Measurements from ENCODE around the gene HINT3. TPM values are rescaled to one million over a fixed set of nuclear protein-coding genes. Genes with fewer than 3 reads are reported as not detected.

Gene HINT3
- total and polyA plus RNA-seq, 8 donors: 2.6 to 15.7 (median 11.0) TPM

DNA sequence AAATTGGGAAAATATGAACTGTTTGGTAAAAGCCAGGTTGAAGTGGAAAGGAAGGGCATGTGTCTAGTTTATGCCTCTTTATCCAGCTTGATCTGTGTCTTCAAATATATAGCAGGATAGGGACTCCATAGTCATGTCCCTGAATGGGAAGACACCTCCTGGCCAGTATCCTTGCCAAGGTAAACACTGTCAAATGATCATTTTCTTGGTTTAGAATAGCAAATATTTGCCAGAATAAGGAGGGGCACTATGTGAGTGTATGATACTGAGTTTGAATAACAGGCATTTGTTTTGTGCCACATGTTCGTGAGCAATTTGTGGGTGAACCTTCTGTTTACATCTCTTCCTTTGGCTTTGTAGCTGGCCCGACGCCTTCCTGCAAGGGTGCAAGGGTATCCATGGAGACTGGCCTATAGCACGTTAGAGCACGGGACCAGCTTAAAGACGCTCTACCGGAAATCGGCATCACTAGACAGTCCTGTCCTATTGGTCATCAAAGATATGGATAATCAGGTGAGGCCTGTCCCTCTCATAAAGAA is 34.2 kb upstream of the HINT3 start:
- H3K36me3 ChIP-seq: peaks cover 0 to 10% (median 0%) of the 10 kb centered on the region in 3 donors
- no peaks in the 10 kb centered on the region for H3K9me3 ChIP-seq
- ATAC-seq (no peak), DNase-seq (no peak), FAIRE-seq (no peak)
- no peak for TF ChIP-seq CTCF (IDR thresholded peaks at IDR 0.05)
- intact Hi-C loops (cut with DNase I): no loop called here
- peaks cover 0 to 28% (median 0%) of the 10 kb centered on the region in 3 donors for H3K4me1 ChIP-seq
- H3K4me3 ChIP-seq: peak overlapping the region in 1 of 4 donors; percentile 40
- H3K27ac ChIP-seq: peak overlapping the region in 1 of 4 donors; percentile 84
- H3K27me3 ChIP-seq: no peaks in the 10 kb centered on the region
- 70 to 74% methylated on average over 8 of the region's 8 CpGs for WGBS, 2 donors

GRCh38 chr6:125923366-125923877 is 33.1 kb upstream of the HINT3 start:
- Histone ChIP-seq H3K4me1 (peaks cover 0 to 18% (median 0%) of the 10 kb centered on the region in 3 donors), H3K27ac (peak overlapping the region in 1 of 4 donors; percentile 2), H3K4me3 (no peak overlapping the region), H3K36me3 (peaks cover 0 to 20% (median 4%) of the 10 kb centered on the region in 3 donors), H3K9me3 (no peaks in the 10 kb centered on the region), H3K27me3 (no peaks in the 10 kb centered on the region)
- FAIRE-seq (no peak), ATAC-seq (no peak), DNase-seq (no peak)
- 72 to 74% methylated on average over 4 of the region's 4 CpGs for WGBS, 2 donors
- intact Hi-C loops (cut with DNase I): no loop called here
- TF ChIP-seq CTCF (IDR thresholded peaks at IDR 0.05): no peak

DNA sequence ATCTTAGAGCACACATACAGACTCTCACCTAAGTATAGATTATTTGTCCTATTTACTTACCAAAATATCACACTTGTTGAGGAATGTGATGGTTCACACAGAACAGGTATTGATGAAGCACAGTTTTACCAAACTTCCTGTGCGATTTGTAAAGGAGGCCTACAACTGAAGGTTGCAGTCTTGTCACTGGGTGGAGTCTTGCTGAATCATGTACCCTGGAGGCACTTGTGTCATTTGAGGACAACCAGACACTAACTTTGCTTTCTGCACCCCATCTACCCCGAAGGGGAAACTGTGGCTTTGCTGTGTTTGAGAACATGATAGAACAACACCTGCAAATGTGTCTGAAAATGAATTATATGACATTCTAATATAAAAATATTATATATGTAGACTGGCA is 32.4 kb upstream of the HINT3 start:
- peaks cover 0 to 22% (median 4%) of the 10 kb centered on the region in 3 donors for H3K36me3 ChIP-seq
- no peak for ATAC-seq
- no peak for FAIRE-seq
- no peaks in the 10 kb centered on the region for H3K9me3 ChIP-seq
- H3K4me1 ChIP-seq: peaks cover 0 to 16% (median 0%) of the 10 kb centered on the region in 3 donors
- H3K27me3 ChIP-seq: no peaks in the 10 kb centered on the region
- no peak overlapping the region for H3K27ac ChIP-seq
- H3K4me3 ChIP-seq: no peak overlapping the region
- no peak for TF ChIP-seq CTCF (IDR thresholded peaks at IDR 0.05)
- no peak for DNase-seq
- intact Hi-C loops (cut with DNase I): no loop called here
- 79 to 93% methylated on average over 2 of the region's 2 CpGs for WGBS, 2 donors

DNA sequence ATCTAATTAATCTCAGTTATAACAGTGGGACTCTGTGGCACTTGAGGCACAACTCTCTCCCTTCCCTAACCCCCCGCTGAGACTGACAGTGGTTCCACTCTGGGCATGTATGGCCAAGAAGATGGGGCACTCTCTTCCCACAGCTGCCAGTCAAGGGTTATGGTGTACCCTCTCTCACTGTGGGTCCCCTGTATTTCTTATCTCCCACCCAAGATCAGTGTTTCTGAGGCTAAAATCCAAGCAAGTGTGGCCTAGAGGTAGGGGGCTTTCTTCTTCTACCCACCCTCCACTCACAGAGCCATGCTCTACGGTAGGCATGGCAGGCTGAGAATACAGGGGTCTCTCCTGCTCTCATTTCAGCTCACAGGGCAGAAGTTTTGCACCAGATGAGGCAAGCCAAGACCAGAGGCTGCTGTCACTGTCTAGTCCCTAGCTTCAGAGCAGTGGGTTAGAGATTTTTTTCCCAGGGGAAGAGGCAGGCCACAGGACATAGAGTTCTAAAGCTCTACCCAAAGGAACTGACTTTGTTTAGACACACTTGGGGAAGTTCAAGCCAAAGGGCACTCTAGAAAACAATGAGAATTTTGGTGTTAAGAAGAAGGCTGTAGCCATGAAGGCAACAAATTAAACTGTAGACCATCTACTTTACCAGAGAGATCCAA is 31.7 kb upstream of the HINT3 start:
- Histone ChIP-seq H3K27me3 (no peaks in the 10 kb centered on the region), H3K36me3 (peaks cover 0 to 22% (median 4%) of the 10 kb centered on the region in 3 donors), H3K4me1 (peaks cover 0 to 16% (median 0%) of the 10 kb centered on the region in 3 donors), H3K9me3 (no peaks in the 10 kb centered on the region), H3K4me3 (peak overlapping the region in 1 of 4 donors; percentile 3), H3K27ac (peak overlapping the region in 1 of 4 donors; percentile 21)
- peak in 1 of 4 donors; percentile 12 for ATAC-seq
- intact Hi-C loops (cut with DNase I): no loop called here
- FAIRE-seq: no peak
- WGBS, 2 donors: 93 to 96% methylated on average over 2 of the region's 2 CpGs
- no peak for TF ChIP-seq CTCF (IDR thresholded peaks at IDR 0.05)
- no peak for DNase-seq

GRCh38 chr6:125926711-125927110 is 29.9 kb upstream of the HINT3 start:
- FAIRE-seq: no peak
- H3K4me1 ChIP-seq: peaks cover 0 to 13% (median 0%) of the 10 kb centered on the region in 3 donors
- intact Hi-C loops (cut with DNase I): no loop called here
- H3K27ac ChIP-seq: no peak overlapping the region
- TF ChIP-seq CTCF (IDR thresholded peaks at IDR 0.05): no peak
- no peaks in the 10 kb centered on the region for H3K9me3 ChIP-seq
- no peaks in the 10 kb centered on the region for H3K27me3 ChIP-seq
- no peak for ATAC-seq
- 88 to 96% methylated on average over 3 of the region's 3 CpGs for WGBS, 2 donors
- peaks cover 0 to 22% (median 4%) of the 10 kb centered on the region in 3 donors for H3K36me3 ChIP-seq
- no peak for DNase-seq
- no peak overlapping the region for H3K4me3 ChIP-seq
